GM18502 (cell line): ENCODE measurements around the gene RERE.

Experiments used
- ATAC-seq: cut with Tn5 transposase; IDR thresholded peaks from one replicate; pipeline ENCODE4 v1.9.1; 2021; ENCODE audit warnings: mild to moderate bottlenecking; ENCODE audit not compliant: unreplicated experiment, poor library complexity

RERE gene

DNA sequence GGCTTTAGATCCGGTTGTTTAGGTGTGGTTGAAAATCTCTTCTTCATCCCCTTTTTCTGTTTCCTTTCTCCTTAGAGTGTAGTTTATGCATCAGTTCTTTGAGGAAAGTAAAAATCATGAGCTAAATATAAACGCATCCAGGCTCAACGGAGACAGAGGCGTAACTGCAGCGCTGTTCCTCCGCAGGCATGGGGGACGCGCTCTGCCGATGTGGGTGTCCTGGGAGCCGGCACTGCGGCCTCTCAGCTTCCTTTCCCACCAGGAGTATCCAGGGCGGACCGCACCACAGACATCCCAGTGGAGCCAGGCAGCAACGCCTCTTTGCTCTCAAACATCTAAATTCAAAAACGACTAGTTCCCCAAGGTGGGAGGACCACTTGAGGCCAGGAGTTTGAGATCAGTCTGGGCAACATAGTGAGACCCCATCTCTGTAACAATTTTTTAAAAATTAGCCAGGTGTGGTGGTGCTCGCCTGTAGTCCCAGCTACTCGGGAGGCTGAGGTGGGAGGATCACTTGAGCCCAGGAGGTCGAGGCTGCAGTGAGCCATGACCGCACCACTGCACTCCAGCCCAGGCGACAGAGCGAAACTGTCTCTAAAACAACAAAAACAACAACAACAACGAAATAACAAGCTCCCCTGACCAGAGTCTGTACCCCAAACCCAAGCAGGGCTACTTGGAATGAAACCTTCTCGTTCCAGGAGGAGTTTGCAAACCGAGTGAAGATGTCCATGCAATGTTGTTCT is 483.2 kb downstream of the RERE start:
- ATAC-seq: no peak

DNA sequence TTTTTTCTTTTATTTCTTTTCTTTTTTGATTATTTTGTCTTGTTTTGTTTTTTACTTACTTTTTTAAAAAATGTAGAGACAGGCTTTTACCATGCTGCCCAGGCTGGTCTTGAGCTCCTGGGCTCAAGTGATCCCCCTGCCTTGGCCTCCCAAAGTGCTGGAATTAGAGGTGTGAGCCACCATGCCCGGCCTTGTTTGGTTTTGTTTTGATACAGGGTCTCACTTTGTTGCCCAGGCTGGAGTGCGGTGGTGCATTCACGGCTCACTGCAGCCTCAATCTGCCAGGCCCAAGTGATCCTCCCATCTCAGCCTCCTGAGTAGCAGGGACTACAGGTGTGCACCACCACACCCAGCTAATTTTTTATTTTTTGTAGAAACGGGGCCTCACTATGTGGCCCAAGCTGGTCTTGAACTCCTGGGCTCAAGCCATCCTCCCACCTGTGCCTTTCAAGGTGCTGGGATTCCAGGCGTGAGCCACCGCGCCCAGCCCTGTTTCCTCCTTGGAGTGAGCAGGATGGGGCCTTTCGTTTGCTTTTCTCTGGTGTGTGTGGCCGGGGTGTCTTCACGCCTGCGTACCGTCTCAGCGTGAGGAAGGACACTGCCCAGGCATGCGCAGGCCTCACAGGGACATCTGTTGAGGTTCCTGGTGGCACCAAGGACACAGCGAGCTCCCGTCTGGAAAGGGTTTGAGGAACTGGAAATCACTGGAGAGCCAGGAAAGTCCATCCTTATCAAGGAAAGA is 484.0 kb downstream of the RERE start:
- ATAC-seq: no peak

DNA sequence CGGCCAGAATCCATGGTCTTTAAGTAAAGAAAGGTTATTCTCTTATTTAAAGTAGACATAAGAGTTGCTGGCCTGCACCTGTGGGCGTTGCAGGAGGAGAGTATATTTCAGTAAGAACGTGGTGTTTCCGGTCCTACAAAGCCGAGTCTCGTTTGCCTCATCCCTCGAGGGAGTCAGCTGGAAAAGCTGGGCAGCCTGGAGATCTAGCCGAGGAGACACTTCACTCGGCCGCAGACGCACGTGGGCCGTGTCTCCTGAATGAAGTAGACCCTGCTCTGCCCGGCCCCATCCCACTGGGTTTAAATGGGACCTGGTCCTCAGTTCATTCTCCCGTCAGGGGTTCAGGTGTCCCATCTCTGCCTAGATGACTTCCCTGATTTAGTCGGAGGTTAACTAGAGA is 484.6 kb downstream of the RERE start:
- no peak for ATAC-seq

DNA sequence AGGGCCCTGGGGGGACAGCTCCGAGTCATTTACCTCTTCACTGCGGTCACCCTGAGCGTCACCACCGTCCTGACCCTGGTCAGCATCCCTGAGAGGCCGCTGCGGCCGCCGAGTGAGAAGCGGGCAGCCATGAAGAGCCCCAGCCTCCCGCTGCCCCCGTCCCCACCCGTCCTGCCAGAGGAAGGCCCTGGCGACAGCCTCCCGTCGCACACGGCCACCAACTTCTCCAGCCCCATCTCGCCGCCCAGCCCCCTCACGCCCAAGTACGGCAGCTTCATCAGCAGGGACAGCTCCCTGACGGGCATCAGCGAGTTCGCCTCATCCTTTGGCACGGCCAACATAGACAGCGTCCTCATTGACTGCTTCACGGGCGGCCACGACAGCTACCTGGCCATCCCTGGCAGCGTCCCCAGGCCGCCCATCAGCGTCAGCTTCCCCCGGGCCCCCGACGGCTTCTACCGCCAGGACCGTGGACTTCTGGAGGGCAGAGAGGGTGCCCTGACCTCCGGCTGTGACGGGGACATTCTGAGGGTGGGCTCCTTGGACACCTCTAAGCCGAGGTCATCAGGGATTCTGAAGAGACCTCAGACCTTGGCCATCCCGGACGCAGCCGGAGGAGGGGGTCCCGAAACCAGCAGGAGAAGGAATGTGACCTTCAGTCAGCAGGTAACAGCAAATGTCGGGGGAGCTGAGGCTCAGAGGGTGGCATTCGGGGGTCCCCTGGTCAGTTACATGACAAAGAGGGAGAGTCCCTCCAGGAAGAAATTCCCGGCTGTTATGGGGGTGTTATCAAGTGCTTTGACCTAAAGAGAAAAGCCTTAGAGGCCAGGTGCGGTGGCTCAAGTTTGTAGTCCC is 486.9 kb downstream of the RERE start:
- no peak for ATAC-seq

DNA sequence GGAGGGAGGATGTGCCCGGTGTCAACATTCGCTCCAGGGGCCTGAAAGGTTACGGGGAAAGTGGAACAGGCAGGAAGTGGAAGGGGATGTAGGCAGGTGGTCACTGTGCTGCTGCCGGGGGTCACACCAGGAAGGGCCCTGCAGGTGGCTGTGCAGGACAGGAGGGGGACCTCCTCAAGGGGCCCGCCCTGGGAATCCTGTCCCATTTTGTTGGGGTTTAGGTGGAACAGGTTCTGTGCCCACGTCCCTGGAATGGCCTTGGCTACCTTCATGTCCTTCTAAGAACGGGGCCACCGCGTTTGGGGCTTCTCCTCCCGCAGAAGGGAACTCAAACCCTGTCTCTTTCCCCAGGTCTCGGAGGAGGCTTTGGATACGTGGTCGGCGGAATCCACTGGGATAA is 487.6 kb downstream of the RERE start:
- no peak for ATAC-seq

DNA sequence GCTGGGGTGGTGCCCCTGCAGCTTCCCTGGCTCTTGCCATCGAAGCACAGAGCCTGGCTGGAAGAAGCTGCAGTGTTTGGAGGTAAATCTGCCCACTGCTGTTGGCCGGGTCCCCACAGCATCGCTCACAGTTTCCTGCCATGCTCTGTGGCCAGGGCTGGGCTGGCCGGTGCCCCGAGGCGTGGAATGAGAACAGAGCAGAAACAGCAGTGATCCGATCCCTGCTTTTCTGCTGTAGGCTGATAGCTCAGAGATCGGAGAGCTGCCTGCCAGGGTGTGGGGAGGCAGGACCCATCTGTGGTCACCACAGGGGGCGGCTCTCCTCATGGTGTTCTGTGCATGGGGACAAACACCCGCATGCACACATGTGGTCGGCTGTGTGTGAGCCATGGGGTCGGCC is 488.0 kb downstream of the RERE start:
- no peak for ATAC-seq

DNA sequence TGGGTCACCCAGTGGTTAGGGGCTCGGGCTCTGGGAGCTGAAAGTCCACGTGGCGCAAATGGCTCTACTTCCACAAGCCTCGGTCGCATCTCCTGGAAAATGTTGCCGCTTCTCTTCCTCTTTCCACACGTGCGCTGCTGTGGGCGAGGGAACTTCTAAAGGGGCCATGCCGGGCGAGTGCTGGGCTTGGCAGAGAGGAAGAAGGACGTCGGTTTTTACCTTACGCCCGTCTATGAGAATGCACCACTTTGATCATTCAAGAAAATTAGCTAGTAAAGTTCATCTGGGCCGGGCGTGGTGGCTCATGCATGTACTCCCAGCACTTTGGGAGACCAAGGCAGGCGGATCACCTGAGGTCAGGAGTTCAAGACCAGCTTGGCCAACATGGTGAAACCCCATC is 489.2 kb downstream of the RERE start:
- no peak for ATAC-seq

DNA sequence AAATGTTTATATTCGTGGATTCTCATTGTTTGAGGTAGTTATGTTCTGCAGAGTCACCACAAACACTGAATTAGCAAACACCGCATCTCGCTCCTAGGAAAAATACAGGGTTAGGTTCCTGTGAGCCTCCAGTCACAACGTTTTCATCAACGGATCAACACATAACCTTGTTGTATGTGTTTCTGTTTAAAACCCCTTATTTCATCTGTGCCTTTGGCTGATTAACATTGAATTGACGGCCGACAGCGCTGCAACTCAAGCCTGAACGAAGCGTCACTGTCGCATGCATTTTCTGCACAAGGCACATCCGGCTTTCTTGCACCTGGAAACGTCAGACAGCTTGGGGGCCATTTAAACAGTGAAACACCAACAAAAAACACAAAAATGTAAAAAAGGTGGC is 491.2 kb downstream of the RERE start:
- ATAC-seq: no peak

DNA sequence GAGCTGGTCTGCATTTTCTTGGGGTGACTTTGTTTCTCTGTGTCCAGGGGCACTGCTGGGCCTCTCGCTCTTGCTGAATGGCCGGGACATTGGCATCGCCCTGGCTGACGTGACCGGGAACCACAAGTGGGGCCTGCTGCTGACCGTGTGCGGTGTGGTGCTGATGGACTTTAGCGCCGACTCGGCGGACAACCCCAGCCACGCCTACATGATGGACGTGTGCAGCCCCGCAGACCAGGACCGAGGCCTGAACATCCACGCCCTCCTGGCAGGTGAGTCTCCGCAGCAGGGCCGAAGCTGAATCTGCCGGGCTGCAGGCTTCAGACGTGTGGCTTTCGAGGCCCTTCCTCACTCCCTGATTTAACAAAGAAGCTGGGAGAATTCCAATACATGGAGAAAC is 491.7 kb downstream of the RERE start:
- ATAC-seq: no peak

DNA sequence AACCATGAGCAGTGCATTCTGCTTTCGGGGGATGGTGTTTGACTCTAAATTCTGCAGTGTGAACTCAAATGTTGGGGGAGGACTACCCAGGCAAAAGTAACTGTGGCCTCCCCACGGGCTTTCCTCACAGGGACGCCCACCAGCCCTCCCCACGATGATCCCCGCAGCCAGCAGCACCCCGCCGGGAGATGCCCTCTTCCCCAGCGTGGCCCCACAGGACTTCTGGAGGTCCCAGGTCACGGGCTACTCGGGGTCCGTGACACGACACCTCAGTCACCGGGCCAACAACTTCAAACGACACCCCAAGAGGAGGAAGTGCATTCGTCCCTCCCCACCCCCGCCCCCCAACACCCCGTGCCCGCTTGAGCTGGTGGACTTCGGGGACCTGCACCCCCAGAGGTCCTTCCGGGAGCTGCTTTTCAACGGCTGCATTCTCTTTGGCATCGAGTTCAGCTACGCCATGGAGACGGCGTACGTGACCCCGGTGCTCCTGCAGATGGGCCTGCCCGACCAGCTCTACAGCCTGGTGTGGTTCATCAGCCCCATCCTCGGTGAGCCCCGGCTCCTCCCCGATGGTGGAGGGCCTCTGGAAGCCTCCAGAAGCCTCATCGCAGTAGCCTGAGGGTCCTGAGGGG is 493.1 kb downstream of the RERE start:
- ATAC-seq: no peak

DNA sequence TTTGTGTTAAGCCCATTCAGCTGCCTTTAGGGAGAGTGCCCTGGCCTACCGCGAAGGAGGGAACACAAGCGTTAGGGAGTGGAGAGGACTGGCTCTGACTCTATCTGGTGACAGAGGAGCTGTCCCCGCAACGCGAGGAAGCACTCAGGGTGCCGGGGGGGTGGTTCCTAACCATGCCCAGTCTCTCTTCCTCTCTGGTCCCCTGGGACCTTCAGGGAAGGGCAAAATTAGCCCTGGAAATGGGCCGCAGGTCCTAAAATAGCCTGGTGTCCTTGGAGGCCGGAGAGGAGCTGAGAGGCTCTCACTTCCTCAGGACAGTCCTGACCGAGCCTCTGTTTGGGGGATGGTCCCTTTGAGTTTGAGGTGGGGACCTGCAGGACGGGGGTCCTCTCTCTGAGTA is 493.7 kb downstream of the RERE start:
- ATAC-seq: no peak

DNA sequence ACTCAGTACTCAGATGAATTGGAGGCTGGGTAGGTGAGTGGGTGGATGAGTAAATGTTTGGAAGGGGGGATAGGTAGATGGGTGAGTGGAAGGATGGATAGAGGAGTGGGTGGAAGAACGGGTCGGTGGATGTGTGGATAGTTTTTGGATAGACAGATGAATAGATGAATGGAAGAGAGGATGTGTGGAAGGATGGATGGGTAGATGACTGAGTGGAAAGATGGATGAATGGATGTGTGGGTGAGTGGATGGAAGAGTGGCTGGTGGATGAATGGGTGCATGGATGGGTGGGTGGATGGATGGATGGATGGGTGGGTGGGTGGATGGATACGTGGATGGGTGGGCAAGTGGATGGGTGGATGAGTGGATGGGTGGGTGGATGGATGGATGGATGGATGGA is 495.8 kb downstream of the RERE start:
- ATAC-seq: no peak

DNA sequence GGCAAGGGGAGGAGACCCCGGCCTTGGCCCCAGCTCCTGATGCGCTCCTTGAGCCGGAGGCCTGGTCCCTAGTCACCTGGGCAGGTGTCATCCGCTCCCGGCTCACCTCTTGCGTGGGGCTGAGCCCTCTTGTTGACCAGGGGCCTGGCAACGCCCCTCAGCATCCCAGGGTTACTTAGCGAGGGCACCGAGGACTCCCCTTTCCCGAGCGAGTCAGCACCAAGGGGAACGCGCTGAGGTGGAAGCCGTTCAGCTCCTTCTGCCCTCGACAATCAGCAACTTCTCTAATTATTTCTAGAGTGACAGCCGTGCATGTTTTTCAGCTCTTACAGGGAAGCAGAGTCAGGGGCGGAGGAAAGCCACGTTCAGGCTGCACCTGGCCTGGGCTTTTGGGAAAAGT is 499.0 kb downstream of the RERE start:
- ATAC-seq: peak; percentile 8

DNA sequence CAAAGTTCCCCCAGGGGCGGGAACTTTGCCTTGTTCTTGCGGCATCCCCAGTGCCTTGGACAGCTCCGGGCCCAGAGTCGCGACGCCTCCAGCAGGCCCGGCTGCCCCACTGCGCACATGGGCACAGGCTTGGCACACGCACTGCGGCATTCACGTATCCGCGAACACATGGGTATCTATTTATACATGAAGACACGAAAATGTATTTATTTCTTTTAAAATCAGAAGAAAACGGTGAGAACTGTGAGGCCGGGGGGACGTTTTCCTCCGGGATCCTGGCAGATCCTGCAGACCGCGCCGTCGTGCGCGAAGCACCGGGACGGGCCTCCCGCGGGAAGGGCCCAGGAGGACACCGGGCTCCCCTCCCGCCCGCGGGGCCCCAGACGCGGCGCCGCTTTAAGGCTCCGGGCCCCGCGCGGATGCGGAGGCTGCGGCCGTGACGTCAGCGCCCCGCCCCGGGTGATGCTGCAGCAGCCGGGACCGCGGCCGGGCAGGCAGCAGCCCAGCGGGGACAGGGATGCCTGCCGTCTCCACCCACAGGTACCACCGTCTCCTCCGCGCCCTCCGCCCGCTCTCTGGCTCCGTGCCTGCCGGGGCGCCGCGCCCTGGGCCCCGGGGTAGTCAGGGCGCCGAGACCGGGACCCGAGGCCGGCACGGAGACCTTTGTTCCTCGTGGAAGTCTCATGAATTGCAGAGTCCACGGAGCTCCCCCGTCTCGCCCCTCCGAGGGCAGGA is 499.6 kb downstream of the RERE start, which contains the start of gene SLC45A1:
TSS of gene SLC45A1 (plus strand) at position 468 of the 735 bp plus-strand sequence. CDS start 6,216 bp downstream, outside the sequence.
- peak; percentile 61 for ATAC-seq

DNA sequence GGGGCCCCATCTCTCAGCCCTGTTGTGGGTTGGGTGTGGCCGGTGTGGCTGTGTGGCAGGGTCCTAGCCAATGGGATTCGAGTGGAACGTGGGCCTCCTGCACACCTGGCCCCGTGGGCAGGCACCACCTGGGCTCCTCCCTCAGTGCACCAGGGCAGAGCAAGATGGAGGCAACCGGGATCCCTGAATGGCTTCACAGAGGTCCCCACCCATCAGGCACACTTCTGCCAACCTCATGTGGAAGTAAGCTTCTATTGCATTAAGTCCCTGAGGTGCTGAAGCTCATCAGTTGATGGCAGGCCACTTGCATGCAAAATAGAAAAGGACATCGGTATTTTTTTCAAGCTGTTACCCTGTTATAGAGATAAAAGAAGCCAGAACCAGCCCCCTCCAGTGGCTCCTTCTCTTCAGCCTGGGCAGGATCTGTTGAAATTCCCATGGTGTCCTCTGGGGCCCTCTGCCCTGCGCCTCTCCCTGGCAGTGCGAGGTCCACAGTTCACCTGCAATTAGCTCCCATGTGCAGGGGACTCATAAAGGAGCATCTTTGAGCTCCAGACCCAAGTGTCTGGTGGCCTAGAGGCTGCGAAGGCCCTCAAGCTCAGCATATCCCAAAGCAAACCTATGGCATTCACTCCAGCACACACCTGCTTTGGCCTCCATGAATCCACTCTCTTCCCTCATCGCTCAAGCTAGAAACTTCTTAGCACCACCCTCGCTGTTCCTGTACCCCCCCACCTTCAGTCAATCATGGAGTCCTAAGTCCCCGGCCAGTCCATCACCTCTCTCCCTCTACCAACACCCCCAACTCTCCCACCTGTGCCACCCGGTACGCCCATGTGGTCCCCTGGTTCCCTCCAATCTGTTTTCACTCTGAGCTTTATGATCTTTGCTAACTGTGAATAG is 501.6 kb downstream of the RERE start:
- ATAC-seq: no peak

DNA sequence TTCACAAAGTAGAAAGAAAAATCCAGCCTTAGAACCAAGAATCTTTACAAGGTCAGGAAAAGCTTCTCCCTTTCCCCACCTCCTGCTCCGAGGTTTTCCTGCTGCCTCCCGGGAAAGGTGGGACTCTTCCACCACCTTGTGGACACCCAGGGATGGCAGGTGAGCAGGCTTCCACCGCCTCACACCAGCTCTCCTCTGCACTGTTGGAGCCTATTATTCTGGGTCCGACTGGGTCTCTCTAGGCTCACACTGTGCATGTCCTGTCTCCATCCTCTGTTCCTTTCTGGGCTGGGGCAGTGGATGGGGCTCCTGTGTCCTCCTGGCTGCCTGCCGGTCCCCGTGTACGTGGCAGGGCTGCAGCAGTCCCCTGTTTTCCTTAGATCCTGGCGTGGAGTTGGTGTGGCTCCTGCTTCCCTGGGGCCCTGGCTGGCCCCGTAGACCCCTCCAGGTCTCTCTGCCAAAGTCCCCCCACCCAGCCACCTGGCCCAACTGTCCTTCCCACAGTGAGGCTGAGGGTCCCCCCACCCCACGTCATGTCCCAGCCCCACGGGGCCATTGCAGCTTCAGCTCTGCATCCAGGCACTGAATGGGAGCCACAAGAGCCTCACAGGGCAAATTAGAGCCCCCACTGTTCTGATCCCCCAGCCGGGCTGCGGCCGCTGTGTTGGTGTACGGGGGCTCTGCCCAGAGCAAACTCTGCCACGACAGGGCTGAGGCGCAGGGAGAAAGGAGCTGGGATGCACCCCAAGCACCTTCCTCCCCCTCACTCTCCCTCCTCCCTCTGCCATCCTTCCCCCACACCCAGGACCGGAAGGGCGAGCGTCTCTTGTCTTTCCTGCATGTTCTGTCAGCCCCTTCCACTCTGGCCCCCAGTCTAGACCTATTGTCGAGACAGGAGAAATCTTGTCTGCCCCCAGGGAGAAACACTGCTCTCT is 502.8 kb downstream of the RERE start:
- no peak for ATAC-seq

DNA sequence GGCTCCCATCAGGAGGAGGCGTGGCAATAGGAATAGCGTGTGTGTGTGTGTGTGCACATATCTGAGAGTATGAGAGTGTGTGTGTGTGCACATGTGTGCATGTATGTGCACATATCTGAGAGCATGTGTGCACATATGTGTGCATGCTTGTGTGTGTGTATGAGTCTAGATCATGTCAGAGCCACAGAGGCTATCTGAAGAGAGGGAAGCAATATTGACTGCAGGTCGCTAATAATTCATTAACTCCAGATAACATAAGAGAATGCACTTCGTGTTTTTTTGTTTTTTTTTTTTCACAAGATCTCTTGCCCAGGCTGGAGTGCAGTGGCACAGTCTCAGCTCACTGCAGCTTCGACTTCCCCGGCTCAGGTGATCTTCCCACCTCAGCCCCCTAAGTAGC is 504.2 kb downstream of the RERE start:
- no peak for ATAC-seq
